HEK293 (cell line): ENCODE results near the gene TMSB15B.
A peak's percentile ranks its signal among the peaks of the same experiment; 100 is the strongest.
"Not testable (repeated sequence)": the region's sequence is repeated elsewhere in the genome, so short reads cannot be mapped to it uniquely, and the experiment has no call there.

Experiments
- CTCF ChIA-PET: fragments of 350-600 bp; formaldehyde crosslinking; extraction: SDS; loops from one replicate; lab custom pipeline; 2021; ENCODE audit warnings: antibody characterized with exemption; lab: Yijun Ruan, JAX
- POLR2A ChIA-PET: fragments of 300-600 bp; formaldehyde crosslinking; extraction: SDS; loops from one replicate; lab custom pipeline; 2020; ENCODE audit warnings: antibody characterized with exemption, inconsistent platforms; lab: Yijun Ruan, JAX
- H3K27ac ChIP-seq: fragments of 200-500 bp; sonication (Bioruptor generic); 2 replicates; pipeline ENCODE4 v1.5.1; 2014; ENCODE audit warnings: low read depth, low read length, control low read depth, inconsistent platforms; ENCODE audit errors: extremely low read depth
- H3K36me3 ChIP-seq, 2 experiments: fragments of 200-500 bp in 1 of 2; sonication (Bioruptor generic) in 1 of 2; 1 replicate in 1 of 2; 2 replicates in 1 of 2; pipeline ENCODE4 v1.5.1; 2014 to 2017; ENCODE audit warnings: inconsistent platforms in 2 of 2, low read length in 2 of 2; ENCODE audit not compliant: control insufficient read depth in 2 of 2, insufficient read depth in 1 of 2
- H3K4me1 ChIP-seq: fragments of 200-500 bp; sonication (Bioruptor generic); 2 replicates; pipeline ENCODE4 v1.5.1; 2014; ENCODE audit warnings: mild to moderate bottlenecking, low read length, inconsistent platforms; ENCODE audit not compliant: control insufficient read depth, insufficient read depth
- H3K4me3 ChIP-seq: 2 replicates; pipeline ENCODE4 v1.5.1; 2011; ENCODE audit warnings: low read depth, mild to moderate bottlenecking, control low read depth, low read length, moderate library complexity
- H3K9me3 ChIP-seq: fragments of 200-500 bp; sonication (Bioruptor generic); 2 replicates; pipeline ENCODE4 v1.5.1; 2014; ENCODE audit warnings: low read depth, low read length, inconsistent platforms; ENCODE audit not compliant: control insufficient read depth, insufficient read depth
- PRDM1 ChIP-seq: fragments of 450-650 bp; formaldehyde crosslinking; IDR thresholded peaks from 2 replicates; pipeline ENCODE4; 2016; ENCODE audit warnings: missing biosample characterization, missing genetic modification characterization
- RBAK ChIP-seq: fragments of 450-650 bp; formaldehyde crosslinking; IDR thresholded peaks from 2 replicates; pipeline ENCODE4 v1.5.1; 2016; ENCODE audit warnings: missing biosample characterization, missing genetic modification characterization
- ZBTB48 ChIP-seq: fragments of 450-650 bp; formaldehyde crosslinking; IDR thresholded peaks from 2 replicates; pipeline ENCODE4 v1.5.1; 2016; ENCODE audit warnings: missing biosample characterization, missing genetic modification characterization
- ZNF391 ChIP-seq: fragments of 450-650 bp; formaldehyde crosslinking; IDR thresholded peaks from 2 replicates; pipeline ENCODE4 v1.5.1; 2016; ENCODE audit warnings: low read depth, missing biosample characterization, missing genetic modification characterization, borderline replicate concordance
- ZNF423 ChIP-seq: fragments of 450-650 bp; formaldehyde crosslinking; IDR thresholded peaks from 2 replicates; pipeline ENCODE4 v1.5.1; 2016; ENCODE audit warnings: missing biosample characterization, missing genetic modification characterization
- ZNF473 ChIP-seq: fragments of 450-650 bp; formaldehyde crosslinking; IDR thresholded peaks from 2 replicates; pipeline ENCODE4 v1.5.1; 2017; ENCODE audit warnings: missing biosample characterization, missing genetic modification characterization
- ZNF610 ChIP-seq: fragments of 450-650 bp; formaldehyde crosslinking; IDR thresholded peaks from 2 replicates; pipeline ENCODE4 v1.5.1; 2016; ENCODE audit warnings: missing biosample characterization, missing genetic modification characterization, borderline replicate concordance
- ZNF776 ChIP-seq: fragments of 450-650 bp; formaldehyde crosslinking; IDR thresholded peaks from 2 replicates; pipeline ENCODE4 v1.5.0; 2017; ENCODE audit warnings: missing biosample characterization, missing genetic modification characterization, borderline replicate concordance
- TF ChIP-seq, protein P1 (sequence below): fragments of 450-650 bp; formaldehyde crosslinking; conservative IDR thresholded peaks from 2 replicates; pipeline ENCODE4 v1.5.1; 2016; ENCODE audit warnings: low read depth, missing biosample characterization, missing genetic modification characterization
- TF ChIP-seq, protein P2 (sequence below): fragments of 450-650 bp; formaldehyde crosslinking; IDR thresholded peaks from 2 replicates; pipeline ENCODE4 v1.5.1; 2016; ENCODE audit warnings: missing biosample characterization, missing genetic modification characterization
- TF ChIP-seq, protein P3 (sequence below): fragments of 450-650 bp; formaldehyde crosslinking; IDR thresholded peaks from 2 replicates; pipeline ENCODE4 v1.5.1; 2016; ENCODE audit warnings: missing biosample characterization, missing genetic modification characterization

TMSB15B gene

DNA sequence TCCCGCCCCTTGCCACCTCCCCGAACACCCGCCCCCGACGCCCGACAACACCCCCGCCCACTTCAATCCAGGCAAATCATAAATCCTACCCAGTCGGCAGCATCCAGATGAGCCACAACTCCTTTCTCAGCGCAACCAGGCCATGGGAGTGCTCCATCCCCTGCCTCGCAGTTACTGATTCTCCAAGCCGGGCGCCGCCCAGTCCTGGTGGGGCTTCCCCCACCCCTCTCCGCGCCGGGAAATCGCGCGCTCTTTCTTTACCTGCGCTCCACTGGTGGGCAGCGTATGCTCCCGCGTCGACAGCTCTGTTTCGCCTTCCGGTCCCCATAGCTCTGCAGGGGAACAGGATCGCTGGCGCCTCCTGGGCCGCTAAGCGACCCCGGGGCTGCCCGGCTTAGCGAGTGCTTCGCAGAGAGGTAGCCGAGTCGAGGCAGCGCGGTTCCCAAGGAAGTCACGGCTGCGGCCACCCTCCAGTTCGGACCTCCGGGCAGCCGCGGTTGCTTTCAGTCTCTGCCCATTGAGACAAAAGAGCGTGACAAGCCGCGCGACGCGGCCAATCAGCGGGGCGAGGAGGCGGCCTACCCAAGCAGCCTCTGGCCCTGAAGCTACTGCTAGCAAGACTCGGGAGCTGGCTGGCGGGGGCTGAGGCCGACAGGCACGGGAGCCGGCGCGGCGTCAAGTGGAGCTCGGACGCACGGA, 43.7 kb upstream of the TMSB15B start (continued):
- no peak for TF ChIP-seq ZNF391 (tag by site-specific recombination)
- TF ChIP-seq ZBTB48 (tag by site-specific recombination) = no peak

DNA sequence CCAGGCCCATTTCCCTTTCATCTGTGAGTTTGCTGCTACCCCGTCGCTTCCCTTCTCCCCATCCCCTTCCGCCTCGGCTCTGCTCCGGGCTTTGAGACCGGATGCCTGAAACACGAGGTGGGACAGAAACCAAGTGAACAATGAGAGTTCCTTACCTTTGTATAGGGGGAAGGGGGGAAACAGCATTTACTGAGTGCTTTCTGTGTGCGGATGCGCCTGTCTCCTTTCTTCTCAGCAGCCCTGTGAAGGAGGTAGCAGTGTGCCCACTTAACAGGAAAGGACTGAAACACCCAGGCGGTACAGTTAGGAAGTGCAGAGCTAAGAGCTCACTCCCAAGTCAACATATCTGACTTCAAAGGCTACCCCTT, 43.2 kb upstream of the TMSB15B start:
- Histone ChIP-seq H3K27ac (peak overlapping the region; percentile 74; the same call in 1 of the 2 replicates), H3K36me3 (no peaks in the 10 kb centered on the region), H3K4me3 (peak overlapping the region; percentile 46), H3K9me3 (no peaks in the 10 kb centered on the region), H3K4me1 (no peaks in the 10 kb centered on the region)
- TF ChIP-seq, protein P1, sequence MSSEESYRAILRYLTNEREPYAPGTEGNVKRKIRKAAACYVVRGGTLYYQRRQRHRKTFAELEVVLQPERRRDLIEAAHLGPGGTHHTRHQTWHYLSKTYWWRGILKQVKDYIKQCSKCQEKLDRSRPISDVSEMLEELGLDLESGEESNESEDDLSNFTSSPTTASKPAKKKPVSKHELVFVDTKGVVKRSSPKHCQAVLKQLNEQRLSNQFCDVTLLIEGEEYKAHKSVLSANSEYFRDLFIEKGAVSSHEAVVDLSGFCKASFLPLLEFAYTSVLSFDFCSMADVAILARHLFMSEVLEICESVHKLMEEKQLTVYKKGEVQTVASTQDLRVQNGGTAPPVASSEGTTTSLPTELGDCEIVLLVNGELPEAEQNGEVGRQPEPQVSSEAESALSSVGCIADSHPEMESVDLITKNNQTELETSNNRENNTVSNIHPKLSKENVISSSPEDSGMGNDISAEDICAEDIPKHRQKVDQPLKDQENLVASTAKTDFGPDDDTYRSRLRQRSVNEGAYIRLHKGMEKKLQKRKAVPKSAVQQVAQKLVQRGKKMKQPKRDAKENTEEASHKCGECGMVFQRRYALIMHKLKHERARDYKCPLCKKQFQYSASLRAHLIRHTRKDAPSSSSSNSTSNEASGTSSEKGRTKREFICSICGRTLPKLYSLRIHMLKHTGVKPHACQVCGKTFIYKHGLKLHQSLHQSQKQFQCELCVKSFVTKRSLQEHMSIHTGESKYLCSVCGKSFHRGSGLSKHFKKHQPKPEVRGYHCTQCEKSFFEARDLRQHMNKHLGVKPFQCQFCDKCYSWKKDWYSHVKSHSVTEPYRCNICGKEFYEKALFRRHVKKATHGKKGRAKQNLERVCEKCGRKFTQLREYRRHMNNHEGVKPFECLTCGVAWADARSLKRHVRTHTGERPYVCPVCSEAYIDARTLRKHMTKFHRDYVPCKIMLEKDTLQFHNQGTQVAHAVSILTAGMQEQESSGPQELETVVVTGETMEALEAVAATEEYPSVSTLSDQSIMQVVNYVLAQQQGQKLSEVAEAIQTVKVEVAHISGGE (tag by site-specific recombination) = peak; percentile 21; the same call in 1 of the 2 replicates
- TF ChIP-seq, protein P2, sequence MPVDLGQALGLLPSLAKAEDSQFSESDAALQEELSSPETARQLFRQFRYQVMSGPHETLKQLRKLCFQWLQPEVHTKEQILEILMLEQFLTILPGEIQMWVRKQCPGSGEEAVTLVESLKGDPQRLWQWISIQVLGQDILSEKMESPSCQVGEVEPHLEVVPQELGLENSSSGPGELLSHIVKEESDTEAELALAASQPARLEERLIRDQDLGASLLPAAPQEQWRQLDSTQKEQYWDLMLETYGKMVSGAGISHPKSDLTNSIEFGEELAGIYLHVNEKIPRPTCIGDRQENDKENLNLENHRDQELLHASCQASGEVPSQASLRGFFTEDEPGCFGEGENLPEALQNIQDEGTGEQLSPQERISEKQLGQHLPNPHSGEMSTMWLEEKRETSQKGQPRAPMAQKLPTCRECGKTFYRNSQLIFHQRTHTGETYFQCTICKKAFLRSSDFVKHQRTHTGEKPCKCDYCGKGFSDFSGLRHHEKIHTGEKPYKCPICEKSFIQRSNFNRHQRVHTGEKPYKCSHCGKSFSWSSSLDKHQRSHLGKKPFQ (tag by site-specific recombination) = no peak
- TF ChIP-seq ZNF610 (tag by site-specific recombination) (no peak), ZNF473 (tag by site-specific recombination) (no peak), RBAK (tag by site-specific recombination) (no peak), PRDM1 (0 out of 2 replicates have a peak, but pooled peaks have one; percentile 8), ZNF423 (no peak), ZNF776 (tag by site-specific recombination) (no peak)
- TF ChIP-seq, protein P3, sequence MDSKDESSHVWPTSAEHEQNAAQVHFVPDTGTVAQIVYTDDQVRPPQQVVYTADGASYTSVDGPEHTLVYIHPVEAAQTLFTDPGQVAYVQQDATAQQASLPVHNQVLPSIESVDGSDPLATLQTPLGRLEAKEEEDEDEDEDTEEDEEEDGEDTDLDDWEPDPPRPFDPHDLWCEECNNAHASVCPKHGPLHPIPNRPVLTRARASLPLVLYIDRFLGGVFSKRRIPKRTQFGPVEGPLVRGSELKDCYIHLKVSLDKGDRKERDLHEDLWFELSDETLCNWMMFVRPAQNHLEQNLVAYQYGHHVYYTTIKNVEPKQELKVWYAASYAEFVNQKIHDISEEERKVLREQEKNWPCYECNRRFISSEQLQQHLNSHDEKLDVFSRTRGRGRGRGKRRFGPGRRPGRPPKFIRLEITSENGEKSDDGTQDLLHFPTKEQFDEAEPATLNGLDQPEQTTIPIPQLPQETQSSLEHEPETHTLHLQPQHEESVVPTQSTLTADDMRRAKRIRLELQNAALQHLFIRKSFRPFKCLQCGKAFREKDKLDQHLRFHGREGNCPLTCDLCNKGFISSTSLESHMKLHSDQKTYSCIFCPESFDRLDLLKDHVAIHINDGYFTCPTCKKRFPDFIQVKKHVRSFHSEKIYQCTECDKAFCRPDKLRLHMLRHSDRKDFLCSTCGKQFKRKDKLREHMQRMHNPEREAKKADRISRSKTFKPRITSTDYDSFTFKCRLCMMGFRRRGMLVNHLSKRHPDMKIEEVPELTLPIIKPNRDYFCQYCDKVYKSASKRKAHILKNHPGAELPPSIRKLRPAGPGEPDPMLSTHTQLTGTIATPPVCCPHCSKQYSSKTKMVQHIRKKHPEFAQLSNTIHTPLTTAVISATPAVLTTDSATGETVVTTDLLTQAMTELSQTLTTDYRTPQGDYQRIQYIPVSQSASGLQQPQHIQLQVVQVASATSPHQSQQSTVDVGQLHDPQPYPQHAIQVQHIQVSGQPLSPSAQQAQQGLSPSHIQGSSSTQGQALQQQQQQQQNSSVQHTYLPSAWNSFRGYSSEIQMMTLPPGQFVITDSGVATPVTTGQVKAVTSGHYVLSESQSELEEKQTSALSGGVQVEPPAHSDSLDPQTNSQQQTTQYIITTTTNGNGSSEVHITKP (tag by site-specific recombination) = 0 out of 2 replicates have a peak, but pooled peaks have one; percentile 1
- CTCF ChIA-PET = interaction anchor here (0.6 to 2.1 kb wide), 5 partner anchors 11 to 1012 kb away, joined by 3 to 5 read pairs (median 3); partner anchors contain the start of gene ZCCHC18
- POLR2A ChIA-PET = interaction anchor here (0.5 kb wide), 1 partner anchor 232 kb away, joined by 4 read pairs; no protein-coding TSS in a partner anchor

DNA sequence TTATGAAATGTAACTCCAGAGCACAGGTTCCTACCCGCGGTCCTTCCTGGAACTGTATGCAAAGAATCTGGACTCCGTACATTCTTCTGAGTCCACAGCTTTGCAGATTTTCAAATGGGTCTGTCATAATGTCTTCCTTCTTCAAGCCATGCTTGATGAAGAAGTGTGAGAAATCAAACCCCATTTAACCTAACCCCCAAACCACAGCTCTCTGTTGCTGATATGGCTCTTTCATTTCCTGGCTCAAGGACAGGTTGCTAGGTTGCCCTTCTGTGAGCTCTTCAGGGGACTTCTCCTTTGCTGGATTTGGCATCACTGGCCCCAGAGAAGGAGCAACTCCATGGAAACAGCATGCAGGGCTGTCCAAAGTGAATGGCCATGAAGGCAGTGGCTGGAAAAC, 41.9 kb upstream of the TMSB15B start:
- H3K9me3 ChIP-seq, H3K27ac ChIP-seq, POLR2A ChIA-PET, H3K36me3 ChIP-seq, H3K4me1 ChIP-seq, H3K4me3 ChIP-seq: not testable (repeated sequence)
- CTCF ChIA-PET = interaction anchor here (1.0 kb wide), 1 partner anchor 75 kb away, joined by 5 read pairs; no protein-coding TSS in a partner anchor
